ENCODE measurements around the gene NKAIN2. TPM values are rescaled to one million over a fixed set of nuclear protein-coding genes. Genes with fewer than 3 reads are reported as not detected.

NKAIN2 gene
- total RNA-seq, 1 experiment from 2014 or later, result 0.15 TPM

GRCh38 chr6:124822721-124823120 is 1019.1 kb downstream of the NKAIN2 start:
- no peak for DNase-seq (ENCODE audit: low read depth)

GRCh38 chr6:124823240-124824111 is 1019.8 kb downstream of the NKAIN2 start:
- no peak for DNase-seq (ENCODE audit: low read depth)

GRCh38 chr6:124825564-124825963 is 1021.9 kb downstream of the NKAIN2 start:
- no peak for DNase-seq (ENCODE audit: low read depth)

GRCh38 chr6:124829822-124830221 is 1026.2 kb downstream of the NKAIN2 start:
- DNase-seq (ENCODE audit: low read depth), result no peak

GRCh38 chr6:124830506-124830905 is 1026.8 kb downstream of the NKAIN2 start:
- no peak for DNase-seq (ENCODE audit: low read depth)

- no peak for DNase-seq (ENCODE audit: low read depth)
Measured at GRCh38 chr6:124854338-124854922, 1050.8 kb downstream of the NKAIN2 start.

GRCh38 chr6:124857746-124858145 is 1054.1 kb downstream of the NKAIN2 start:
- DNase-seq (ENCODE audit: low read depth), result no peak

GRCh38 chr6:124858564-124858963 is 1054.9 kb downstream of the NKAIN2 start:
- no peak for DNase-seq (ENCODE audit: low read depth)

GRCh38 chr6:124859366-124859765 is 1055.7 kb downstream of the NKAIN2 start:
- no peak for DNase-seq (ENCODE audit: low read depth)

- DNase-seq (ENCODE audit: low read depth), result no peak
Measured at GRCh38 chr6:124866040-124866439, 1062.4 kb downstream of the NKAIN2 start.

GRCh38 chr6:124867121-124867520 is 1063.5 kb downstream of the NKAIN2 start:
- DNase-seq (ENCODE audit: low read depth), result no peak

GRCh38 chr6:124868481-124868880 is 1064.8 kb downstream of the NKAIN2 start:
- DNase-seq (ENCODE audit: low read depth), result peak; percentile 10

- peak; percentile 20 for DNase-seq (ENCODE audit: low read depth)
Measured at GRCh38 chr6:124869416-124869815, 1065.8 kb downstream of the NKAIN2 start.

- DNase-seq (ENCODE audit: low read depth), result peak; percentile 48
Measured at GRCh38 chr6:124870611-124871459, 1067.2 kb downstream of the NKAIN2 start.

- DNase-seq (ENCODE audit: low read depth), result no peak
Measured at GRCh38 chr6:124872361-124873065, 1068.8 kb downstream of the NKAIN2 start.

GRCh38 chr6:124873066-124873410 is 1069.4 kb downstream of the NKAIN2 start:
- no peak for DNase-seq (ENCODE audit: low read depth)

Other genes starting within 250 kb of the NKAIN2 start
- gene TRDN, start 166.9 kb upstream of the NKAIN2 start, total RNA-seq (2014; rRNA removed; shearing (Covaris generic)), result 0.05 and 0.12 TPM in 2 replicates

All from M059J (cell line).